Measurements from ENCODE around the gene PDE8A.

The PDE8A gene

DNA sequence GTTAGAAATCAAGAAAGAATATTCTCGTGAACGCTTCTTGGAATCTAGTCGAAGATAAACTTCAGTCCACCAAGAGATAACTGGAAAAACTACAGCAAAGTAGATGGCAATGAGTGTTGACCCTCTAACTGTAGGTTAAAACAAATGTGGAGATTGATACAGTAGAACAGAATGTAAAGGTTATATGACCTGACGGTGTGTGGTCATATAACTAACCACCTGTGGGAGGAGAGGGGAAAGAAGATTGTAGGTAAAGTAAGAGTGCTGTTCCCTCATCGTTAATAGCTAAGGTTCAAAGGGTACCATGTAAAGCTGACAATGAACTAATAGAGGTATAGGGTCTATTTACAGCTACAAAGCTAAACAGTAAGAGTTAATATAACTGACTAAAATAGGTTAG lies 52.6 kb downstream of the PDE8A start:
- no peak for DNase-seq (ENCODE audit: low read depth)

DNA sequence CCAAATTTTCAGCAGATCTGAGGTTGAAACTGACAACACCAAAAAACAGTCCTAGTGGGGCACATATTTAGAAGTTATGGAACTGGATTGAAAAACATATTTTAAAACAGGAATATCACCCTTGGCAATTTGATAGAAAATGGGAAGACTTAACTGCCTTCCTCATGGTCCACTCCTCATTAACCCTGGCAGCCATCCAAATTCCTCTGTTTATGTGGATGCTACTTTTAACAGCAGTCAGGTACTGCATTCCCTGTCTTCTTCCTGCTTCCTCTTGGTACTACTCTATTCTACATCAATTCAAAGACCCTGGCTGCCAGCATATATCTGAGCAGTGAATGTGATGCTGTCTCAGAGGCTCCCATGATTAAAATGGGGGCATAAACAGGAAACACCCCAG lies 54.3 kb downstream of the PDE8A start:
- DNase-seq (ENCODE audit: low read depth) = no peak

DNA sequence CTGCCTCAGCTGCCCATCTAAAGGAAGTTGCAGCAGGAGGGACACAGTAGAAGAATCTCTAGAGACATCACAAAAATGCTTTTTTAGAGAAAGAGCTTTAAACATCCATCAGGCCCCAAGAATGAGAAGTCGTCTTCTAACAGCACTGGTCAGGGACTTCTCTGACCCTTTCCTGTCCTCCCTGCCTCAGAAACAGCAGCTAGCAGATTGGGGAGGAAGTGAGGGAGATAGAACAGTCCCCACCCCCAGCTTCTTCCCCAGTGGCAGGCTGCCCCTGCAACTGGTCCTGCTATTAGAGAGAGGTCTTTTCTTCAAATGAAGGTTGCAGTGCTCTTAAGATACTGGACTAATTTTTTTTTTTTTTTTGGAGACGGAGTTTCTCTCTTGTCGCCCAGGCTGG lies 55.1 kb downstream of the PDE8A start:
- no peak for DNase-seq (ENCODE audit: low read depth)

DNA sequence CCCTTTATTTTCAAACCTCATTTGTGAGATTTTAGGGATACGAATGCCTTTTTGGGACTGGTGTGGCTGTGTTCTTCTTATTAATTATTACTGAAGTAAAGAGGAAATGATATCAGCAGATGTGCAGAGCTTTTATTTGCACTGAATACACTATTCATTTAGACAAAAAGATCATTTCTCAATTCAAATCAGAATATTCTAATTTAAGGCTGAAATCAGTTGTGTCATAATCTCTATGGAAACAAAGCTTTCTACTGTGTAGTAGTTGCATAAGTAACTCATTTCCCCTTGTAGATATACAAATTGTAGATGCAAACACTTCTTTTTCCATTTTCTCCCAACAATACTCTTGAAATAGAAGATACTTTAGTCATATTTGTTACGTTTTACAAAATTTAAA lies 56.0 kb downstream of the PDE8A start:
- DNase-seq (ENCODE audit: low read depth) = no peak

DNA sequence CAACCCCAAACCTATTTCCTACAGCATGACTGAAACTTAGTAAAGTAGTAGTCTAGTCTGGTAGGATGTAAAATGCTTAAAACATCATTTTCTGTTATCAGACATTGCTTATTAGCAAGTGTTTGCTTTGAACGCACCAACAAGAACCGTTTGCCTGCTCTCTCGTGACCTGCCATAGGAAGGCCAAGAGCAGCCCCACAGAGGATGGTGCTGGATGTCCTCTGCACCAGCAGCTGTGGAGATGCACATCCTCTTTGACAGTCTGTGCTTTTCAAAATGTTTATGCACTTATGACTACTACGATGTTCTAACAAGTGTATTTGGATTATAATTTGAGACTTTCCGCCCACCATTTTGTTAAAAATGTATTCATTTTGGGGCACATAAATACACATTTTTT lies 59.6 kb downstream of the PDE8A start:
- no peak for DNase-seq (ENCODE audit: low read depth)

DNA sequence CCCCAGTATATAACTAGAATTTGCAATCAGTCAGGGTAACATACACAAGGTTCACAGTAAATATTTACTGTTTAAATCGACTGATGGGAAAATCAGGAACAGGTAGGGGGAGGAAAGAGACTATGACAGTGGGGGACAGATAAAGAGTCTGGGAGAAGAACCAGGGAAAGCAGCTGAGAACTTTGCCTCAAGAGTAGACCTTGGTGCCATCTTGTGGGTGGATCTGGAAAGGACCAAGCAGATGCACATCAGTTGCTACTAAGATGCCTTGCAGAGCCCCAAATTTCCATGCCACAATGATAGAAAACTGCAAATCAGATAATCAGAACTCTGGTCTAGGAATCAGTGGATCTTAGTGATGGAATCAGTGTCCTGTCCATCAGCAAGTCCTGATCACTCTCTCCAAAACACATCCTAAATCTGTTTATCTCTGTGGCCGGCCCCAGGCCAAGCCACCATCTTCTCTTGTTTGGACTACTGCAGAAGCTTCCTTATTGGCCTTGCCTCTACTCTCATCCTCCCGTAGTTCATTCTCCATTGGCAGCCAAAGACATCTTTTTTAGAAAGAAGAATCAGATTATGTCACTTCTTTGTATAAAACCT lies 62.7 kb downstream of the PDE8A start:
- DNase-seq (ENCODE audit: low read depth) = no peak

DNA sequence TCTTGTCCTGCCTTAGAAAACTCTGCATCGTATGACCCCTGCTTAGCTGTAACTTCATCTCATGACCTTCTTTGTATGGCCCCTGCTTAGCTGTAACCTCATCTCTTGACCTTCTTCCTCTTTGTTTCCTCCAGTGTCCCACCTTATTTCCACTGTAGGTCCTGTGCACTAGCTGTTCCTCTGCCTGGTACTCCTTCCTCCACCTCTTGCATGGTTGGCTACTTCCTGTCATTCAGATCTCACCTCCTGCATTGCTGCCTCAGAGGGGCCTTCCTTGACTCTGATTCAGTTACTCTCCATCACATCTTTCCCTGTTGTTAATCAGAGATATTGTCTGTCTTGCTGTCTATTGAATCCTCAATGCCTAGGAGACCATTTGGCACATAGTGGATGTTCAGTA lies 63.2 kb downstream of the PDE8A start:
- no peak for DNase-seq (ENCODE audit: low read depth)

DNA sequence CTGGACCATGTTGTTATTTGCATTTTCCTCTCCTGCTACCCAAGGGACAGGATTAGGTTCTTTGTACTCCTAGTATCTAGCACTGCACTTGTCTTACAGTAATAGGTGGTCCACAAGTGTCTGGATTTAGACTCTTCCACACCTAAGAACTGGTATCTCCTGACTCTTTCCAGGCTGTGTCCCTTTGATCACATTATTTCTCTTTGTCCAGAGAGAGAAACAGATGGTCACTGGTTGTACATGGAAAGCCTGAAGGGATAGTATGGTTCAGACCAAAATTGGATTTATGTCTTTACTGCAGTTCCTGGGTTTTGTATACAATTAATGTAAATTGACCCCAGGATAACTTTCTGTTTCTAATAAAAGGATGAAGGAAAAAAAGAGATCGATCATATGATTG lies 64.0 kb downstream of the PDE8A start:
- no peak for DNase-seq (ENCODE audit: low read depth)

DNA sequence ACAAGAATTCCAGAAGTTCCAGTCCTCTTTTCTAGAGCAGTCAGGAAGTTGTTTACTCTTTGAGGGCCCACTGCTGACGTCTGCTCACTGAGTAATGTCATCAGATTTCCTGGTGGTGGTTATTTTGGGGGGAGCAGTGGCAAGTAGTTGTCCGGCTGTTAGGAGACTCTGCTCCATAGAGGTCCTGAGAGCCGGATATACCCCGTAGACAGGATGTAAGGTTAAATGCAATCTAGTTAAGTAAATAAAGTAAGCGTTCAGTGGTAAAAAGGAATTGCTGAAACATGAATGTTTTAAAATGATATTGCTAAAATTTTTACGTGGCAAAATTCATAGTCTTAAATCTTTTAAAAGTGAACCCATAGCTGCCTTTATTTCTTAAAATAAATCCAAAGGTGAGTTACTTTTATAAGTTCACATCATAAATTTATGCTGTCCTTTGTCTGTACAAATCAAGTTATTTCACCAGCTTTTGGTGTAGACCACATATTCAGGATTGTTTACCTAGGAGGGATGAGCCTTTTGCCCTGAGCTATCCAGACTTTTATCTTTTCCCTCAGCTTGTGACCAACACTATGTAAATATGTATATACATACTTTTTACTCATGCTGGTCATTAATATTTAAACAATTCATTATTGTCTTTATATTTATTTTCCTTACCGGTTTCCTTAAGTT lies 65.8 kb downstream of the PDE8A start:
- DNase-seq (ENCODE audit: low read depth) = no peak

DNA sequence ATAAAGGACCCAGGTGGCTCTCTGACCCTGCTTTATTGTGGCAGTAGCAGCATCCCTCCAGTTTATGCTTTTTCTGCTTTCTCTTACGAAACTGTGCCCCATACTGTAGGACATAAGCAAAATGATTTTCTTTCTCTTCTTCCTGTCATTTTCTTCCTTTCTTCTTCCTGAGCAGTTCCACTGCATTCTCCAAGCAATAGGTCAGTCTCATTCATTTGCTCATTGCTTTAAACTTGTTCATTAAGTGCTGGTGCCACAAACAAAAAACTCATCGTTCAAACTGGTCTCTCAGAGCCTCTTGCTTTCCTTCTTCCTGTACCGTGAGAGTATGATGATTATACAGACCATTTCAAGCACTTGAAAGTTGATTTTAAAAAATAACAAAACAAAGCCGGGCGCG lies 66.8 kb downstream of the PDE8A start:
- DNase-seq (ENCODE audit: low read depth) = no peak

- DNase-seq (ENCODE audit: low read depth) = no peak
Measured at GRCh38 chr15:85049805-85050204, 68.1 kb downstream of the PDE8A start.

DNA sequence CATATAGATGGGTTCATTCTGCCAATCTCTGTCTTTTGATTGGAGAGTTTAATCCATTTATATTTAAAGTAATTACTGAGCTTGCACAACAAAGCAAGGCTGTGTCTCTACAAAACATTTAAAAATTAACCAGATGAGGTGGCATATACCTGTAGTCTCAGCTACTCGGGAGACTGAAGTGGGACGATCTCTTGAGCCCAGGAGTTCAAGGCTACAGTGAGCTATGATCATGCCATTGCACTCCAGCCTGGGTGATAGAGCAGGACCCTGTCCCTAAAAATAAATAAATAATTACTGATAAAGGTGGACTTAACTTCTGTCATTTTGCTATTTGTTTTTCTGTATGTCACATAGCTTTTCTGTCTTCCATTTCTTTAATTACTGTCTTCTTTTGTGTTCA lies 78.1 kb downstream of the PDE8A start:
- no peak for DNase-seq (ENCODE audit: low read depth)

DNA sequence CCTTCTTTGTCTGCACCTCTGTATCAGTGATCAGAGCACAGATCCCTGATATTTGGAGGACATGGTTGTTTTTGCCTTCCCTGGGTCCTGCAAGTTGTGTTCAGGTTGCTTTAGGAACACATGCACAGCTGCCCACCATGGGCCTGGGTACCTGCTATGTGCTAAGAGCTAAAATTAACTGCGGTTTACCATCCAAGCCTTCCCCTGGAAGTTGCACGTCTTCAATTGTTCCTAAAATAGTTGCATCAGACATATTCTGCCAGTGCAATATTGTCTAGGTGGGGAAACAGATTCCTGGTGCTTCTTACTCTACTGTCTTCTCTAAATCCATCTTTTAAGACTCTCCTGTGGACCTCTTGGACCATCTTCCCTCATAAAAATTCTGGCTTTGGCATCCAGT lies 80.9 kb downstream of the PDE8A start:
- no peak for DNase-seq (ENCODE audit: low read depth)

DNA sequence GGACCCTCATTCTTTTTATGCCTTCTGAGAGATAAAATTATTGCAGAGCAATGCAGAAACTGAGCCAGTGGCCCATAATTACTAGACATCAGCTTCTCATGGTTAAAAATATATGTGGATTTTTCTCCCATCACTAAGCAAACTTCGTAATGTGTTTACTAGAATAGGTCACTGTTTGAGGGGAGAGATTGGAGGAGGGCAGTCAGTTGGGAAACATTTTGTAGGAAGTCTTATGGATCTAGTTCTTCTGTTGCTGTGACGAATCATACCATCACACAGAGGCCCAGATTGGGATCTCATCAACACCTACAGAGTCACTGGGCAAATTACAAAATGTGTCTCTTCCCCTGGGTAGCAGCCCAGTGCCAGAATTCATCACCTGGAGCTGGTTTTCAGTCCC lies 81.4 kb downstream of the PDE8A start:
- DNase-seq (ENCODE audit: low read depth) = no peak

DNA sequence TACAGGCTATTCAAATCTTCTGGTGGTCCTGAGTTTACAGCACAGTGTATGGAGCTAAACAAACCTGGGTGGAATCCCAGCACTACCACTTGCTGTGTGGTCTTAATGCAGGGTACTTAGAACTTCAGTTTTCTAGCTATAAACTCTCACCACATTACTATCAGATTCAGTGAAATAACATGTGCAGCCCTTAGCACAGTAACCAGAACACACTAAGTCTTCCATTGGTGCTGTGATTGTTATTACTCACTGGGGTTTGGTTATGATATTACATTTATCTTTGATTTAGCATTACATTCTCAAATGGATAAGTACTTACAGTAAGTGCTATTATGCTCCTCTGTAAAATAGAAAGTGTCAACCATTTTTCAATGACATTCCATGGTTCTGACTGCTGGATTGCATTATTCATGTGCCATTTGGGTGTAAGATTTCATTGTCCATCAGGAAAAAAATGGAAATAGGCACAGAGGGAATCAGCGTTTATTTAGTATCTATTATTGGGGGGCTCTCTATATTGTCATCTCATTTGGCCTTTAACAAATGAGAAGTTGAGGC lies 81.9 kb downstream of the PDE8A start:
- DNase-seq (ENCODE audit: low read depth) = no peak

DNA sequence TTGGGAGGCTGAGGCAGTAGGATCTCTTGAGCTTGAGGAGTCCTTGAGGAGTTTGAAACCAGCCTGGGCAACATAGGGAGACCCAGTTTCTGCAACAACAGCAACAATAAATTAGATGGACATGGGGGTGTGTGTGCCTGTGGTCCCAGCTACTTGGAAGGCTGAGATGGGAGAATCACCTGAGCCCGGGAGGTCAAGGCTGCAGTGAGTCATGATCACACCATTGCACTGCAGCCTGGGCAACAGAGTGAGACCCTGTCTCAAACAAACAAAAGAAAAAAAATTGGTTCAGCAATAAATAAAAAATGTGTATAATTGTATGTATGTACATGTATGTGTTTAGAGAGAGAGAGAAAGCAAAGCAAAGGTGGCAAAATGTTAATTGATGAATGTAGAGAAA lies 83.1 kb downstream of the PDE8A start:
- no peak for DNase-seq (ENCODE audit: low read depth)

DNA sequence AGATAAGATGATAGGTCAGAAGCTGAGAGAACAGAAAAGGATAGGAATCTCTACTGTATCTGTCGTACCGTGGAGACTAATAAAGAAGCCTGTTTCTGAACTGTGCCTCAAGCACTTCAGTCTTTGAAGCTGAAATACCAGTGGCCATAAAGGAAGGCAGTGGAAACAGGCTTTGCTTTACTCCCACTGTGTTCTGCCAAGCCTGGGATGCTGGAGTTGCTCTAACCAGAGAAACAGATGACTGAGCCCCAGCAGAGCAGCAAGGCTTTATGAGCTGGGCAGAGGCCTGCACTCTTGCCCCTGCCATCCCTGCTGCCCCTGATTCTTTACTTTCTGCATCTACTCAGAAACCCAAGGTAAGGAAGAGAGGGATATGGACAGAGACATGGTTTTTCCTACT lies 89.4 kb downstream of the PDE8A start:
- DNase-seq (ENCODE audit: low read depth) = no peak

DNA sequence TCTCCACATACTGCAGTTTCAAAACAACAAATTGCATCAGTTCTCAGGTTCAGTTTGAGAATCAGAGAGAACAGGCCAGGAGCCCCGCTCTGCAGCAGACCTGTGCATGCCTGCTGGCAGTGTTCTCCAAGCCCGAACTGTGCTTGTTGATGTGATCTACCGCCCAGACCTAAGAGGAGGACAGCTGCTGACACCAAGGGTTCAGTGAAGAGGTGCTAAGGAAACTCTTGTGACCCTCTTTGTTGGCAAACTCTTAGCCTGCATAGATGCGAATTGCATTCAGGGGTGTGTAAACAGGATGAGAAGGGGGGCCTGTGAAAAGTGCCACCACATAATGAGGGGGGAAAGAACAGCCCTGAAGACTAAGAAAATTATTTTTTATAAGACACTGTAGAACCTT lies 89.8 kb downstream of the PDE8A start:
- no peak for DNase-seq (ENCODE audit: low read depth)

GRCh38 chr15:85072917-85073316 lies 91.3 kb downstream of the PDE8A start:
- no peak for DNase-seq (ENCODE audit: low read depth)

- DNase-seq (ENCODE audit: low read depth) = no peak
Measured at GRCh38 chr15:85073556-85074194, 92.0 kb downstream of the PDE8A start.

- DNase-seq (ENCODE audit: low read depth) = no peak
Measured at GRCh38 chr15:85086855-85087254, 105.2 kb downstream of the PDE8A start.

- no peak for DNase-seq (ENCODE audit: low read depth)
Measured at GRCh38 chr15:85088300-85088699, 106.6 kb downstream of the PDE8A start.

DNA sequence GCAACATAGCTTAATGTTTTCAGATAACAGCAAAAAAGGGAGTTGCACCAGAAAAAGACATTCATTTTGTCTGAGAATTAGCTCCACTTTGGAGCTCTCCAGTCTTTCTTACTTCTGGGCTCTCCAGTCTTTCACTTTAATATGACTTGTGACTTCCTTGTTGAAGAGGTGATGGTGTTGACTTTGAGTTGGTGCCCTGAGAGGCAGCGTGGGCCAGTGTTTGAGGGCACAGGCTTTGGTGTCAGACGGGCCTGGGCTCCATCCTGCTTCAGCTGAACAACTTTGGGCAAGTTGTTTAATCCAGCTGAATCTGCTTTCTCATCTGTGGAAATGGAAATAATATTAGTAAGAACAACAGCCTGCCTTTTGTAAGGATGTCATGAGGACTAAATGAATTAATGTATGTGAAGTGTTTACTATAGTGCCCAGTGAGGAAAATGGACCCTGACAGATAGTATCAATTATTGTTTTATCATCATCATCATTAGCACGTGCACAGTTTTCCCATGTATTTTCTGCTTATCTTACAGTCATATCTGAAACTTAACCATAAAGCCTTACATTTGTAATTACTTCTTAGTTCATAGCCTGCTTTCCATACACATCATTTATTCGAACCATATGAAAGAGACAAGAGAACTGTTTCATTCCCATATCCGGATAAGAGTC lies 108.4 kb downstream of the PDE8A start:
- DNase-seq (ENCODE audit: low read depth) = no peak
